Mucosa of descending colon (tissue), 3 donors: Measurements from ENCODE around the gene BMERB1. TPM values are rescaled to one million over a fixed set of nuclear protein-coding genes. Genes with fewer than 3 reads are reported as not detected.
"Not testable (repeated sequence)": the region's sequence is repeated elsewhere in the genome, so short reads cannot be mapped to it uniquely, and the experiment has no call there.

Source experiments
- ATAC-seq: fragments of 200-7000 bp; cut with Tn5 transposase; one replicate; pipeline ENCODE4 v1.9.1; 2020; ENCODE audit warnings: mild to moderate bottlenecking, moderate library complexity
- DNase-seq, 3 donors: peaks; one replicate each; pipeline ENCODE4 v3.0.0-alpha.2; 2020
- H3K36me3 ChIP-seq: fragments of 200-600 bp; one replicate; pipeline ENCODE4 v1.8.0; 2021; ENCODE audit warnings: low read depth, mild to moderate bottlenecking
- H3K4me1 ChIP-seq: fragments of 200-600 bp; one replicate; pipeline ENCODE4 v1.8.0; 2021; ENCODE audit warnings: low read depth, mild to moderate bottlenecking
- H3K4me3 ChIP-seq: fragments of 200-600 bp; one replicate; pipeline ENCODE4 v1.8.0; 2021; ENCODE audit warnings: mild to moderate bottlenecking
- H3K9me3 ChIP-seq: fragments of 200-600 bp; one replicate; pipeline ENCODE4 v1.8.0; 2021; ENCODE audit warnings: mild to moderate bottlenecking
- intact Hi-C, 2 donors: fragments of 100-400 bp; cut with DNase I in 1 of 2; cut with micrococcal nuclease in 1 of 2; formaldehyde crosslinking; loops; one replicate each; pipeline versions ENCODE4 v1.11.0 to v1.11.1; 2022; cut with DNase I, micrococcal nuclease
- total RNA-seq, 3 donors: library from RNA; stranded (reverse); fragmentation: NEBNext Ultra II Directional in 2 of 3; extraction: Animal tissue kit (Norgen Biotek cat#: 25700) in 2 of 3; gene quantifications; one replicate each; pipeline versions ENCODE4 v1.2.1 to v1.2.4, GENCODE V29; 2021 to 2023
- TF ChIP-seq, protein P1 (sequence below): fragments of 200-600 bp; IDR thresholded peaks from one replicate; pipeline ENCODE4 v1.8.0; 2022; ENCODE audit warnings: antibody characterized with exemption, mild to moderate bottlenecking
- donor health status: DM: no; HTN: no; CAD: no; lungs with moderate emphysema.
- donor health status: DM: no; HTN: no; CAD: no.
- donor health status: DM: no; HTN: yes; CAD: no.

The BMERB1 gene
- total RNA-seq, 3 donors from 2014 or later, result 5.4 to 54.3 (median 9.1) TPM

DNA sequence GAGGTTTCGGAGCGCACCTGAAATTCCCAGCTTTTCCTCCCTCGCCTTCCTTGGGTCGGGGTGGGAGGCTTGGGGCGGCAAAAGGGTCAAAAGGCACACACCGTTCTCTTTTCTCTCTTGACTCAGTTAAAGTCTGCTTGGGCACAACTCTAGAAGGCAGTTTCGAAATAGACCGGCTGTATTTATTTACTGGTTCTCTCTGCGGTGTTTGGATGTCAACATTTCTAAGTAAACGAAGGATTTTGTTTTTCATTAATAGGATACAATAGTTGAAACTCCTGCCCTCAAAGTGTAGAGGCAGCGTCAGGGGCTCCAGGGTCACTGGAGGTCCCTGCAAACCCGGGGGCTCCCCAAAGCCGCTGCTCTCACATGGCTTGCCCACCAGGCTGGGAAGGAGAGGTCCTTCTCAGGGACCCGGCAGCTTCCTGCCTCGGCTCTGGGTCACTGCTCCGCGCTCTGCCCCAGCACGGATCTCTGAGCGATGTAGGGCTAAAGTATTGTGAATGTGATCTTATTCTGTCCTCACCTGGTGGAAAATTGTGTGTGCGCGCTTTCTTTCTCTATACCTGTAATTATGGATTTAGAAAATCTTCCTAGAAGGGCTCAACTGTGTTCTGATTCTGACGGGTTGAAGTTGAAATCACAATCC lies 952 bp downstream of the BMERB1 start:
- intact Hi-C loops, result no loop called here
- Histone ChIP-seq H3K4me3 (peak overlapping the region; percentile 26), H3K4me1 (peaks cover 3% of the 10 kb centered on the region), H3K36me3 (no peaks in the 10 kb centered on the region), H3K9me3 (no peaks in the 10 kb centered on the region)
- DNase-seq (no peak), ATAC-seq (peak; percentile 24)
- TF ChIP-seq, protein P1, sequence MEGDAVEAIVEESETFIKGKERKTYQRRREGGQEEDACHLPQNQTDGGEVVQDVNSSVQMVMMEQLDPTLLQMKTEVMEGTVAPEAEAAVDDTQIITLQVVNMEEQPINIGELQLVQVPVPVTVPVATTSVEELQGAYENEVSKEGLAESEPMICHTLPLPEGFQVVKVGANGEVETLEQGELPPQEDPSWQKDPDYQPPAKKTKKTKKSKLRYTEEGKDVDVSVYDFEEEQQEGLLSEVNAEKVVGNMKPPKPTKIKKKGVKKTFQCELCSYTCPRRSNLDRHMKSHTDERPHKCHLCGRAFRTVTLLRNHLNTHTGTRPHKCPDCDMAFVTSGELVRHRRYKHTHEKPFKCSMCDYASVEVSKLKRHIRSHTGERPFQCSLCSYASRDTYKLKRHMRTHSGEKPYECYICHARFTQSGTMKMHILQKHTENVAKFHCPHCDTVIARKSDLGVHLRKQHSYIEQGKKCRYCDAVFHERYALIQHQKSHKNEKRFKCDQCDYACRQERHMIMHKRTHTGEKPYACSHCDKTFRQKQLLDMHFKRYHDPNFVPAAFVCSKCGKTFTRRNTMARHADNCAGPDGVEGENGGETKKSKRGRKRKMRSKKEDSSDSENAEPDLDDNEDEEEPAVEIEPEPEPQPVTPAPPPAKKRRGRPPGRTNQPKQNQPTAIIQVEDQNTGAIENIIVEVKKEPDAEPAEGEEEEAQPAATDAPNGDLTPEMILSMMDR, result no peak

DNA sequence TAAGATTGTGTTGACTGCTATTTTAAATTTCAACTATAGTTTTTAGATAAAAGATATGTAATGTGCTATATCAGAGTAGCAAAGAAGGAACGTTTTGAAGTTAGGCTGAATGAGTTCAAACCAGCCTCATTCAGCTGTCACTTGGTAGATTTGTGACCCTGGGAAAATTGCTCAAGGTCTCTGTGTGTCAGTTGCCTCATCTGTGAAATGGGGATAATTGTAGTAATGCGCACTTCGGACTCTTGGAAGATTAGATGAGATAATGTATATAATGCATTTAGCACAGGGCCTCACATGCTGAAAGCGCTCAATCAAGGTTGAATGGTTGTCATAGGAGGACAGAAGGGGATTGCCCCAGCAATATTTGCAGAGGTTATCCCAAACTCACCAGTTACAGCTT lies 4.7 kb downstream of the BMERB1 start:
- peaks cover 3% of the 10 kb centered on the region for H3K4me1 ChIP-seq
- TF ChIP-seq, protein P1, result no peak
- no peaks in the 10 kb centered on the region for H3K36me3 ChIP-seq
- no peak overlapping the region for H3K4me3 ChIP-seq
- no peaks in the 10 kb centered on the region for H3K9me3 ChIP-seq
- intact Hi-C loops, result no loop called here
- DNase-seq (no peak), ATAC-seq (no peak)

DNA sequence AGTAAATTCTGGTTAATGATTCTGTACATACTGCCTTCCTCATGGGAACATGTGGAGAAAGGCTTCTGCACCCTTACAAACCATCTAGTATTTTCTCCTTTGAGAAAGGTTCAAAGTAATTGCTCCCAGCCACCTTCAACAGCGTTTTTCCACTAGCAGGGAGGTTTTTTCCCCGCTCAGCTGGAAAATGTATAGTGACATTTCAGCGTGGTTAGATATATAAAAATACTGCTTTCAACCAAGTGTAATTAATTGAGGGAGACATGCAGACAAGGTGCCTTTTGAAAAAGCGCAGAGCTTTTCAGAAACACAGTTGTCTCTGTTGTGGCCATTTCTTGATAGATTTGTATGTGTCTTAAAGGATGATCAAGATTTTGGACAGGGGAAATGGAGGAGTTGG lies 5.1 kb downstream of the BMERB1 start:
- ATAC-seq (no peak), DNase-seq (no peak)
- TF ChIP-seq, protein P1, result no peak
- H3K9me3 ChIP-seq, result no peaks in the 10 kb centered on the region
- no peak overlapping the region for H3K4me3 ChIP-seq
- H3K4me1 ChIP-seq, result peaks cover 3% of the 10 kb centered on the region
- intact Hi-C loops, result no loop called here
- no peaks in the 10 kb centered on the region for H3K36me3 ChIP-seq

DNA sequence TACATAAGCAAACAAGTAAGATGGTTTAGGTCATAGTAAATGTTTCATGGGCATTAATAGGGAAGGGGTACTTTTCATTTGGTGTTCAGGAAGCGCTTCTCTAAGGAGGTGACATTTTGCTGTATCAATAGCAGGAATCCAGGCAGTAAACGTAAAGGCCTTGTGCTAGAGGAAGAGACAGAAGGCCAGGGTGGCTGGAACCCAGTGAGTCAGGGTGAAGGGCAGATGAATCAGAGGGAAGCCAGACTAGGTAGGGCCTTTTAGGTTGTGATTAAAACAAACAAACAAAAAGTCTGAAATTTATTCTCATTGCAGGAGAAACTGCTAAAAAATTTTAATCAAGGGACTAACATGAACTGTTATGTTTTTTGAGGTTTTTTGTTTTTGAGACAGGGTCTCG lies 6.5 kb downstream of the BMERB1 start:
- Histone ChIP-seq H3K9me3 (no peaks in the 10 kb centered on the region), H3K4me1 (no peaks in the 10 kb centered on the region), H3K4me3 (no peak overlapping the region), H3K36me3 (no peaks in the 10 kb centered on the region)
- TF ChIP-seq, protein P1, result no peak
- ATAC-seq (no peak), DNase-seq (no peak)
- intact Hi-C loops, result no loop called here

DNA sequence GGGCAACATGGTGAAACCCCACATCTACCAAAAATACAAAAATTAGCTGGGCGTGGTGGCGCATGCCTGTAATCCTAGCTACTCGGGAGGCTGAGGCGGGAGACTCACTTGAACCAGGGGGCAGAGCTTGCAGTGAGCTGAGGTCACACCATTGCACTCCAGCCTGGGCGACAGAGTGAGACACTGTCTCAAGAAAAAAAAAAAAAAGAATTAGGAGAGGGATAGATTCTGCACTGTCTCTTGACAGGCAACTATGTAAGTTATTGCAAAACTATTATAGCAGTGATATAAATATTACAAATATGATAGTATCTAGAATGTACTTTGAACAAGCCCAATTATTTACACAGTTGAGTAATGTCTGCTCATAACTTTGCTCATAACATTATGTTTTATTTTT lies 7.8 kb downstream of the BMERB1 start:
- H3K4me3 ChIP-seq, H3K9me3 ChIP-seq, ATAC-seq, DNase-seq, intact Hi-C loops, H3K4me1 ChIP-seq, H3K36me3 ChIP-seq: not testable (repeated sequence)

DNA sequence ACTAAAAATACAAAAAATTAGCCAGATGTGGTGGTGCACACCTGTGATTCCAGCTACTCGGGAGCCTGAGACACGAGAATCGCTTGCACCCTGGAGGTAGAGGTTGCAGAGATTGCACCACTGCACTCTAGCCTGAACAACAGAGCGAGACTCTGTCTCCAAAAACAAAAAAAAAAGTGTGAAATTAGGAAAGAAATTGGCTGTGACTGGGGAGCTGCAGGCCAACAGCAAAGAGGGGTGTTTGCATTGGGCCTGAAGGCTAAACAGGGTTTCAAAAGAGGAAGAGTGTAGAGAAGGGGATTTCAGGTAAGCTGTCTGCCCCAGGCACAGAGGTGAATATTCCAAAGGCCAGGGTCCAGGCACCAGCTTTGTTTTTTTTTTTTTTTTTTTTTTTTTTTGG lies 9.4 kb downstream of the BMERB1 start:
- H3K4me3 ChIP-seq, result no peak overlapping the region
- intact Hi-C loops, result no loop called here
- no peaks in the 10 kb centered on the region for H3K36me3 ChIP-seq
- ATAC-seq (no peak), DNase-seq (no peak)
- H3K4me1 ChIP-seq, result no peaks in the 10 kb centered on the region
- H3K9me3 ChIP-seq, result no peaks in the 10 kb centered on the region
- TF ChIP-seq, protein P1, result no peak
